GM23248 (cell line): ENCODE measurements around the gene FBXO9.

Experiments used
- EZH2 ChIP-seq: fragments of 200-600 bp; sonication (generic); IDR thresholded peaks from 2 replicates; pipeline ENCODE4 v1.6.1; 2018; ENCODE audit warnings: antibody characterized with exemption, mild to moderate bottlenecking; ENCODE audit not compliant: insufficient read depth, poor library complexity, severe bottlenecking
- EZH2phosphoT487 ChIP-seq: fragments of 200-600 bp; sonication (generic); IDR thresholded peaks from 2 replicates; pipeline ENCODE4 v1.6.1; 2018; ENCODE audit warnings: antibody characterized with exemption, moderate library complexity, mild to moderate bottlenecking, low read depth; ENCODE audit not compliant: insufficient read depth

- no peak for TF ChIP-seq EZH2
- no peak for TF ChIP-seq EZH2phosphoT487
Measured at GRCh38 chr6:53031281-53031680, 33.9 kb upstream of the FBXO9 start.
